ENCODE data around the gene JAK2. TPM values are rescaled to one million over a fixed set of nuclear protein-coding genes. Genes with fewer than 3 reads are reported as not detected.

The JAK2 gene
- total RNA-seq, 4 donors from 2014 or later = 4.6 to 16.5 (median 9.0) TPM

GRCh38 chr9:5042661-5043178, 57.6 kb downstream of the JAK2 start:
- intact Hi-C loops (cut with DNase I; ENCODE audit: low total_unique reads) = no loop called here
- H3K4me1 ChIP-seq = peaks cover 16 to 28% of the 10 kb centered on the region in 2 donors
- TF ChIP-seq CTCF (IDR thresholded peaks at IDR 0.05 in 4 of 5, conservative IDR thresholded peaks at IDR 0.05 in 1 of 5) (no peak), POLR2A (IDR thresholded peaks at IDR 0.05) (no peak)
- ATAC-seq = no peak
- DNase-seq = no peak
- peaks cover 0 to 4% (median 0%) of the 10 kb centered on the region in 3 donors for H3K9me3 ChIP-seq
- no peaks in the 10 kb centered on the region for H3K27me3 ChIP-seq
- in situ Hi-C loops (cut with MboI; ENCODE audit: low sequenced_read_pairs in 4 of 4) = no loop called here
- H3K27ac ChIP-seq = peak overlapping the region; percentile 51 to 66 (median 59)
- H3K36me3 ChIP-seq = peaks cover 0 to 17% of the 10 kb centered on the region in 2 donors
- H3K4me3 ChIP-seq = no peak overlapping the region

GRCh38 chr9:5043381-5043780, 58.3 kb downstream of the JAK2 start:
- no peak for DNase-seq
- H3K9me3 ChIP-seq = peaks cover 0 to 4% (median 0%) of the 10 kb centered on the region in 3 donors
- in situ Hi-C loops (cut with MboI; ENCODE audit: low sequenced_read_pairs in 4 of 4) = no loop called here
- no peaks in the 10 kb centered on the region for H3K27me3 ChIP-seq
- TF ChIP-seq POLR2A (IDR thresholded peaks at IDR 0.05) (no peak), CTCF (IDR thresholded peaks at IDR 0.05 in 4 of 5, conservative IDR thresholded peaks at IDR 0.05 in 1 of 5) (no peak)
- H3K36me3 ChIP-seq = peaks cover 0 to 21% of the 10 kb centered on the region in 2 donors
- peaks cover 16 to 28% of the 10 kb centered on the region in 2 donors for H3K4me1 ChIP-seq
- intact Hi-C loops (cut with DNase I; ENCODE audit: low total_unique reads) = no loop called here
- no peak for ATAC-seq
- peak overlapping the region; percentile 51 to 66 (median 59) for H3K27ac ChIP-seq
- no peak overlapping the region for H3K4me3 ChIP-seq

- H3K27ac ChIP-seq = peak overlapping the region; percentile 51 to 66 (median 59)
- H3K4me1 ChIP-seq = peaks cover 16 to 28% of the 10 kb centered on the region in 2 donors
- H3K9me3 ChIP-seq = peaks cover 0 to 4% (median 0%) of the 10 kb centered on the region in 3 donors
- H3K4me3 ChIP-seq = peak overlapping the region in 3 of 4 donors; percentile 2 to 39 (median 12)
- DNase-seq (no peak), ATAC-seq (peak in 1 of 2 donors; percentile 57)
- H3K36me3 ChIP-seq = peaks cover 0 to 21% of the 10 kb centered on the region in 2 donors
- intact Hi-C loops (cut with DNase I; ENCODE audit: low total_unique reads) (no loop called here), in situ Hi-C loops (cut with MboI; ENCODE audit: low sequenced_read_pairs in 4 of 4) (no loop called here)
- H3K27me3 ChIP-seq = no peaks in the 10 kb centered on the region
- TF ChIP-seq POLR2A (IDR thresholded peaks at IDR 0.05) (no peak), CTCF (IDR thresholded peaks at IDR 0.05 in 4 of 5, conservative IDR thresholded peaks at IDR 0.05 in 1 of 5) (no peak)
These were observed 59.1 kb downstream of the JAK2 start for GRCh38 chr9:5044160-5044559.

- DNase-seq (no peak), ATAC-seq (no peak)
- intact Hi-C loops (cut with DNase I; ENCODE audit: low total_unique reads) (no loop called here), in situ Hi-C loops (cut with MboI; ENCODE audit: low sequenced_read_pairs in 4 of 4) (no loop called here)
- Histone ChIP-seq H3K27me3 (no peaks in the 10 kb centered on the region), H3K4me1 (no peaks in the 10 kb centered on the region), H3K36me3 (peaks cover 0 to 16% of the 10 kb centered on the region in 2 donors), H3K27ac (no peak overlapping the region), H3K9me3 (no peaks in the 10 kb centered on the region), H3K4me3 (no peak overlapping the region)
- TF ChIP-seq POLR2A (IDR thresholded peaks at IDR 0.05) (no peak), CTCF (IDR thresholded peaks at IDR 0.05 in 4 of 5, conservative IDR thresholded peaks at IDR 0.05 in 1 of 5) (no peak)
These were observed 67.8 kb downstream of the JAK2 start for GRCh38 chr9:5052838-5053237.

- in situ Hi-C loops (cut with MboI; ENCODE audit: low sequenced_read_pairs in 4 of 4) (no loop called here), intact Hi-C loops (cut with DNase I; ENCODE audit: low total_unique reads) (no loop called here)
- H3K36me3 ChIP-seq = peaks cover 0 to 23% of the 10 kb centered on the region in 2 donors
These were observed 77.6 kb downstream of the JAK2 start for GRCh38 chr9:5062631-5063030.

More at GRCh38 chr9:5062631-5063030, 77.6 kb downstream of the JAK2 start:
- H3K4me1 ChIP-seq = peaks cover 9 to 18% of the 10 kb centered on the region in 2 donors
- H3K9me3 ChIP-seq = no peaks in the 10 kb centered on the region
- ATAC-seq = no peak
- H3K27me3 ChIP-seq = no peaks in the 10 kb centered on the region
- TF ChIP-seq POLR2A (IDR thresholded peaks at IDR 0.05) (no peak), CTCF (IDR thresholded peaks at IDR 0.05 in 4 of 5, conservative IDR thresholded peaks at IDR 0.05 in 1 of 5) (no peak)
- peak overlapping the region in 2 of 4 donors; percentile 1 to 17 for H3K27ac ChIP-seq
- H3K4me3 ChIP-seq = no peak overlapping the region
- DNase-seq = no peak
